Measurements from ENCODE around the gene DLG4.
A peak's percentile ranks its signal among the peaks of the same experiment; 100 is the strongest.

The DLG4 gene

DNA sequence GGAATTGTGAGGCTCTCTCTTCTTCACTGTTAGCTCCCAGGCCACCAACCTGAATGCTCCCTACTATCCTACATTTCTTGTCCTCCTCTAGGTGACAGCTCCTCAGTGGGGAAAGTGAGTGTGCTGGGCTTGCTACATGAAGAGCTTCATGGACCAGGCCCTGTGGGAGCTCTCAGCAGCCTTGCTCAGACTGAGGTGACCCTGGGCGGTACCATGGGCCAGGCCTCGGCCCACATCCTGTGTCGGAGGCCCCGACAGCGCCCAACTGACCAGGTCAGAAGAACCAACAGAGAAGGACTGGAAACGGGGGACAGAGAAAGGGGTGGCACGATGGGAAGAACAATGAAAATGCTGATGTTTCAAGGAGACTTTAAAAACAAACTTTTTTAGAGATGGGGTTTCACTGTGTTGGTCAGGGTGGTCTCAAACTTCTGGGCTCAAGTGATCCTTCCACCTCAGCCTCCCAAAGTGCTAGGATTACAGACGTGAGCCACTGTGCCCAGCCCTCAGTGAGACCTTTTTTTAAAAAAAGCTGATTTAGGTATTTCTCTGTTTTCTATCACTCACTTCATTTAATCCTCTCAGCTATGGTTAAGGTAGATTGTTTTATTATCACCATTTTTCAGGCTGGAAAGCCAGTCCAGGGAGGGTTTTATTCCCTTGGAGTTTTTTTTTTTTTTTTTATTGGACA lies 37.3 kb upstream of the DLG4 start:
- TF ChIP-seq CTCF (conservative IDR thresholded peaks at IDR 0.05; ENCODE audit: low read depth) = no peak
- DNase-seq (ENCODE audit: low spot score) = no peak
- H3K27ac ChIP-seq = peak overlapping the region; percentile 79
- POLR2A ChIA-PET (ENCODE audit: low non-redundant PET) = interaction anchor here (0.6 to 0.7 kb wide), 2 partner anchors 14 to 317 kb away, joined by 3 to 4 read pairs; partner anchors contain the start of gene GABARAP
- CTCF ChIA-PET = interaction anchor here (0.6 kb wide), 1 partner anchor 8 kb away, joined by 7 read pairs; no protein-coding TSS in a partner anchor

DNA sequence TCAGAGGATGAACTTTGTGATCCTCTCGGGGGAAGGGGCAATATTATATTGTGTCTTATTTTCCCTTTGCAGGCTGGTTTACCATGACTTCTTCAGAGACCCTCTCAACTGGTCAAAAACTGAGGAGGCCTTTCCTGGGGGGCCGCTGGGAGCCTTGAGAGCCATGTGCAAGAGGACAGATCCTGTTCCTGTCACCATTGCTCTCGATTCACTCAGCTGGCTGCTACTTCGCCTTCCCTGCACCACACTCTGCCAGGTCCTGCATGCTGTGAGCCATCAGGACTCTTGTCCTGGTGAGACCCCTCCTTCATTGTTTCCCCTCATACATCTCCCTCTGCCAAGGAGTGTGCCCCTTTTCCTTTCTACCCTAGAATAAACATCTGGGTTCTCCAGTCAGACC lies 34.9 kb upstream of the DLG4 start:
- POLR2A ChIA-PET (ENCODE audit: low non-redundant PET) = no interaction called here

DNA sequence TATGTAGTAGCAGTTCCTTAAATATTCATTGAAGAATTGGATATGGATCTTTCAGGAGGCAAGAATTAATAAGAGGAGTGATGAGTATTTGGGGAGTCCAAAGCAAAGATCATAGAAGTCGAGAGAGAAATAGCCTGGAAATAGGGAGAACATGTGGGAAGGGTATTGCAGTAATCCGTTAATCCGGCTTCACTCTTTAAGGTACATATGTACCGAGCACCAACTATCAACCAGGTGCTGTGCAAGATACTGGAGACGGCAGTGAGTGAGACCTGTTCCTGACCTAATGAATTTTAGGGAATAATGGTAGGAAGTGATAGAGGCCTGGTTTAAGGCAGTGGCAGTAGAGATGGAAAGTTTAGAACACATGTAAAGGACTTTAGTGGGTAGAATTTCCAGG lies 33.4 kb upstream of the DLG4 start:
- no peak for TF ChIP-seq CTCF (conservative IDR thresholded peaks at IDR 0.05; ENCODE audit: low read depth)
- ChIA-PET CTCF (no interaction called here), POLR2A (ENCODE audit: low non-redundant PET) (no interaction called here)
- DNase-seq (ENCODE audit: low spot score) = no peak
- H3K27ac ChIP-seq = peak overlapping the region; percentile 98

More for the DNA sequence above, 34.9 kb upstream of the DLG4 start:
- TF ChIP-seq CTCF (conservative IDR thresholded peaks at IDR 0.05; ENCODE audit: low read depth) = no peak
- DNase-seq (ENCODE audit: low spot score) = no peak
- no peak overlapping the region for H3K27ac ChIP-seq
- CTCF ChIA-PET = no interaction called here

GRCh38 chr17:7252176-7253043 lies 32.8 kb upstream of the DLG4 start, which contains the start of gene ELP5:
TSS of gene ELP5 (plus strand) at chr17:7252215. CDS start at chr17:7252551, 336 bp downstream.
- H3K27ac ChIP-seq = peak within 1 kb of the TSS; percentile 98
- ChIA-PET CTCF (interaction anchor here (1.1 kb wide), 1 partner anchor 13 kb away, joined by 9 read pairs; the partner anchor contains the start of gene PHF23), POLR2A (ENCODE audit: low non-redundant PET) (no interaction called here)
- TF ChIP-seq CTCF (conservative IDR thresholded peaks at IDR 0.05; ENCODE audit: low read depth) = peak; percentile 44
- peak; percentile 96 for DNase-seq (ENCODE audit: low spot score)

- CTCF ChIA-PET = interaction anchor here (0.6 to 1.1 kb wide), 3 partner anchors 12 to 1125 kb away, joined by 3 to 9 read pairs (median 4); partner anchors contain the start of gene PHF23
These were observed 32.1 kb upstream of the DLG4 start, which contains the start of gene CTDNEP1 for GRCh38 chr17:7251661-7252175. TSS of gene CTDNEP1 (minus strand) at chr17:7251734. CDS start at chr17:7251296, 438 bp downstream.

More at GRCh38 chr17:7251661-7252175, 32.1 kb upstream of the DLG4 start, which contains the start of gene CTDNEP1:
- TF ChIP-seq CTCF (conservative IDR thresholded peaks at IDR 0.05; ENCODE audit: low read depth) = no peak
- DNase-seq (ENCODE audit: low spot score) = peak; percentile 85
- H3K27ac ChIP-seq = peak within 1 kb of the TSS; percentile 98
- POLR2A ChIA-PET (ENCODE audit: low non-redundant PET) = no interaction called here

Measured in RWPE1 (cell line).